ENCODE measurements around the gene PLSCR3. TPM values are rescaled to one million over a fixed set of nuclear protein-coding genes. Genes with fewer than 3 reads are reported as not detected.
A peak's percentile ranks its signal among the peaks of the same experiment; 100 is the strongest.

Gene PLSCR3
- total RNA-seq, 4 donors from 2014 or later: 13.2 to 32.4 (median 18.4) TPM

DNA sequence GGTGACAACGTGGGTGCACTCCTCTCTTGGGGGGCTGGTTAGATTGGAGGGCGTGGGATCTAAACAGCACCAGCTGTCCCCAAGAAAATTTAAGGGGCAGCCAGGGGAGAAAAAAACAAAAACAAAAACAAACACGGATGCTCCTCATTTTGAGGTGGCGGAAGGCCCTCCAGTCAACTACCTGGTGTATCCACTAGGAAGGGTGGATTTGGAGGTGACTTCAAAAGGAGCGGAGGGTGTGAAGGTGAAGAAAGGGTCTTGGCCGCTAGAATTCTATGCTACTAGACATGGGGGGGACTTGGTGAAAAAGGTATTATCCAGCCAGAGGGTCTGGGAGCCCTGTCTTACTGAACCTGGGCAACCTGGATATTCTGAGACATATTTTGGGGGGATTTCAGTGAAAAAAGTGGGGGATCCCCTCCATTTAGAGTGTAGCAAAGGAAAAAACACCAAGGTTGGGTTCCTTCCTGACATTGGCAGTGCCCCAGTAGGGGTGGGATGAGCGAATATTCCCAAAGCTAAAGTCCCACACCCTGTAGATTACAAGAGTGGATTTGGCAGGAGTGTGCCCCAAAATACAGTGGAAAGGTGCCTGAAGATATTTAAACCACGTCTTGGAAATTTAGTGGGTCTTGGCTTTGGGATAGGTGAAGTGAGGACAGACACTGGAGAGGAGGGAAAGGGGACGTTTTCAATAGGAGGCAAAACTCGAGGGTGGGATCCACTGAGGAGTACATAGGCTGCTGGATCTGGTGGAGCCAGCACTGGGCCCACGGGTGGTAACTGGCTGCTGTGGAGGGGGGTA, 44.5 kb upstream of the PLSCR3 start:
- Histone ChIP-seq H3K27me3 (peaks cover 44% of the 10 kb centered on the region), H3K27ac (no peak overlapping the region), H3K9me3 (no peaks in the 10 kb centered on the region), H3K36me3 (no peaks in the 10 kb centered on the region), H3K4me3 (peak overlapping the region in 1 of 4 donors; percentile 79), H3K4me1 (peaks cover 26 to 51% (median 43%) of the 10 kb centered on the region in 4 donors)
- intact Hi-C loops (cut with DNase I; ENCODE audit: low total_unique reads): loop anchor here (2.0 kb wide), 1 partner anchor 46 kb away; the partner anchor contains the start of gene POLR2A
- no peak for DNase-seq
- WGBS, 2 donors (ENCODE audit: low coverage in 1 of 2): 57 to 67% methylated on average over 6 to 11 of the region's 11 CpGs
- in situ Hi-C loops (cut with MboI; ENCODE audit: low pct_ligation_motif_present in 1 of 4, low pct_unique_long_range_greater_than_20kb in 1 of 4, low sequenced_read_pairs in 3 of 4): loop anchor here in 2 of 4 donors (10.0 kb wide), 2 partner anchors 74 to 84 kb away; partner anchors contain the start of genes KCTD11 (in 1 of the 2) and TMEM95 (in 1 of the 2)
- TF ChIP-seq POLR2AphosphoS5 (IDR thresholded peaks at IDR 0.05) (no peak), EP300 (IDR thresholded peaks at IDR 0.05; ENCODE audit: low read depth) (no peak), POLR2A (IDR thresholded peaks at IDR 0.05) (no peak)
- TF ChIP-seq, protein P1, sequence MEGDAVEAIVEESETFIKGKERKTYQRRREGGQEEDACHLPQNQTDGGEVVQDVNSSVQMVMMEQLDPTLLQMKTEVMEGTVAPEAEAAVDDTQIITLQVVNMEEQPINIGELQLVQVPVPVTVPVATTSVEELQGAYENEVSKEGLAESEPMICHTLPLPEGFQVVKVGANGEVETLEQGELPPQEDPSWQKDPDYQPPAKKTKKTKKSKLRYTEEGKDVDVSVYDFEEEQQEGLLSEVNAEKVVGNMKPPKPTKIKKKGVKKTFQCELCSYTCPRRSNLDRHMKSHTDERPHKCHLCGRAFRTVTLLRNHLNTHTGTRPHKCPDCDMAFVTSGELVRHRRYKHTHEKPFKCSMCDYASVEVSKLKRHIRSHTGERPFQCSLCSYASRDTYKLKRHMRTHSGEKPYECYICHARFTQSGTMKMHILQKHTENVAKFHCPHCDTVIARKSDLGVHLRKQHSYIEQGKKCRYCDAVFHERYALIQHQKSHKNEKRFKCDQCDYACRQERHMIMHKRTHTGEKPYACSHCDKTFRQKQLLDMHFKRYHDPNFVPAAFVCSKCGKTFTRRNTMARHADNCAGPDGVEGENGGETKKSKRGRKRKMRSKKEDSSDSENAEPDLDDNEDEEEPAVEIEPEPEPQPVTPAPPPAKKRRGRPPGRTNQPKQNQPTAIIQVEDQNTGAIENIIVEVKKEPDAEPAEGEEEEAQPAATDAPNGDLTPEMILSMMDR (IDR thresholded peaks at IDR 0.05): no peak

DNA sequence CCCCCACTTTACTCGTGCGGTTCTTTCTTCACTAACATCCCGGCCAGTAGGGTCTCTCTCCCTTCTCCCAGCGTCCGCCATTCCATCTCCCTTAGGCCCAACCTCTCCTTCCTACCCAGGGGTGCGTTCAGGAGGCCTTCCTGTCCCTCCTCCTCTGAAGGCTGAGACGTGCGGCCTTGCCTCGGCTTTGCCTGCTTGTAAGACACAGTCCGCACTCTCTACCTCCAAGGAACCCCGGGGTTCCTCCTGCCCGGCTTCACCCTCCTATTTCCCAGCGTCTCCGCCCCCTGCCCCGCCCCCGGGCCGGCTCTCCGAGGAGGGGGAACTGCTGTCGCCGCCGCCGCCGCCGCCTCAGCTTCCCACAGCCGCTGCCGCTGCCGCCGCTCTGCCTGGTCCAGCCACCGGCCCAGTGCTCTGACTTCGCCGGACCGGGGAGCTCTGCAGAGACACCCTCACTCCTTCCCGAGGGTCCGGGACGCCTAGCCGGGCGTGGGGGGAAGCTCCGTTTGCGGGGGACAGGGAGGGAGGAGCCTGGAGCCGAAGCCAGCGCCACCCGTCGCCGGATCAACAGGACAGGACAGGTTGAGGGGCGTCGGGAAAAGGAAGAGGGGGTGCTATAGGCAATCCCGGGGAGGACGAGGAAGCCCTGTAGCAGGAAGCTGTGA, 43.8 kb upstream of the PLSCR3 start:
- peaks cover 26 to 51% (median 43%) of the 10 kb centered on the region in 4 donors for H3K4me1 ChIP-seq
- no peaks in the 10 kb centered on the region for H3K9me3 ChIP-seq
- intact Hi-C loops (cut with DNase I; ENCODE audit: low total_unique reads) (loop anchor here (1.0 to 2.0 kb wide), 2 partner anchors 47 to 82 kb away; partner anchors contain the start of gene POLR2A), in situ Hi-C loops (cut with MboI; ENCODE audit: low pct_ligation_motif_present in 1 of 4, low pct_unique_long_range_greater_than_20kb in 1 of 4, low sequenced_read_pairs in 3 of 4) (loop anchor here in 2 of 4 donors (10.0 kb wide), 2 partner anchors 73 to 83 kb away; partner anchors contain the start of genes KCTD11 (in 1 of the 2) and TMEM95 (in 1 of the 2))
- peaks cover 44% of the 10 kb centered on the region for H3K27me3 ChIP-seq
- no peaks in the 10 kb centered on the region for H3K36me3 ChIP-seq
- H3K4me3 ChIP-seq: peak overlapping the region in 2 of 4 donors; percentile 6 to 79
- H3K27ac ChIP-seq: no peak overlapping the region
- peak; percentile 54 for DNase-seq
- no peak for TF ChIP-seq POLR2AphosphoS5 (IDR thresholded peaks at IDR 0.05)
- TF ChIP-seq POLR2A (IDR thresholded peaks at IDR 0.05): no peak
- no peak for TF ChIP-seq EP300 (IDR thresholded peaks at IDR 0.05; ENCODE audit: low read depth)
- TF ChIP-seq, protein P1 (IDR thresholded peaks at IDR 0.05): no peak
- WGBS, 2 donors (ENCODE audit: low coverage in 1 of 2): 36 to 80% methylated on average over 5 to 46 of the region's 48 CpGs

DNA sequence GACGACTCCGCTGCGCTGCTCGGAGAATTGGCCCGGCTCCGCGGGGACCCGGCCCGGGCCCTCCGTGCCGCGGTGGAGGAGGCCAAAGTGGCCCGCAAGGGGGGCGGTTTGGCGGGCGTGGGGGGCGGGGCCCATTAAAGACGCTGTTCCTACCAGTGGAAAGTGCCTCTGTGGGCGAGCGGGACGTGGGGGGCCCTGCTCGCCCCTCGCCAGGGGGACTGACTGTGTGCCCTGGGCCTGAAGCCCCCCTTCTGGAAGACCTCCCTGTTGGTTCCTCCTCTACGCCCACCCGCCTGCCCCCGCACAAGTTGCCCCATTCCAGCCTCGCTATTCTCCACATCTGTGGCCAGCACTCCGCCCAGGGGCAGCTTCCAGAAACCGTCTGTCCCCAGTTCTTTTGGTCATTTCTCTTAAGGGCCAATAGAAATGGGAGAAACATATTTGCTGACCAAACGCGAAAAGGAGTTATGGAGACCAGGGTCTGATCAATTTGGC, 43.1 kb upstream of the PLSCR3 start:
- no peak for DNase-seq
- intact Hi-C loops (cut with DNase I; ENCODE audit: low total_unique reads): loop anchor here (1.0 kb wide), 1 partner anchor 81 kb away; no protein-coding TSS in a partner anchor
- 38 to 40% methylated on average over 3 to 27 of the region's 31 CpGs for WGBS, 2 donors (ENCODE audit: low coverage in 1 of 2)
- Histone ChIP-seq H3K4me1 (peaks cover 26 to 51% (median 43%) of the 10 kb centered on the region in 4 donors), H3K27me3 (peaks cover 44% of the 10 kb centered on the region), H3K9me3 (no peaks in the 10 kb centered on the region), H3K36me3 (no peaks in the 10 kb centered on the region), H3K27ac (peak overlapping the region; percentile 82 to 90 (median 87)), H3K4me3 (peak overlapping the region; percentile 14 to 79 (median 32))
- in situ Hi-C loops (cut with MboI; ENCODE audit: low pct_ligation_motif_present in 1 of 4, low pct_unique_long_range_greater_than_20kb in 1 of 4, low sequenced_read_pairs in 3 of 4): loop anchor here in 2 of 4 donors (10.0 kb wide), 2 partner anchors 73 to 83 kb away; partner anchors contain the start of genes KCTD11 (in 1 of the 2) and TMEM95 (in 1 of the 2)
- TF ChIP-seq, protein P1 (IDR thresholded peaks at IDR 0.05): no peak
- no peak for TF ChIP-seq POLR2A (IDR thresholded peaks at IDR 0.05)
- TF ChIP-seq EP300 (IDR thresholded peaks at IDR 0.05; ENCODE audit: low read depth): no peak
- no peak for TF ChIP-seq POLR2AphosphoS5 (IDR thresholded peaks at IDR 0.05)
